ENCODE results near the gene SPATA9.

SPATA9 gene, protein sequence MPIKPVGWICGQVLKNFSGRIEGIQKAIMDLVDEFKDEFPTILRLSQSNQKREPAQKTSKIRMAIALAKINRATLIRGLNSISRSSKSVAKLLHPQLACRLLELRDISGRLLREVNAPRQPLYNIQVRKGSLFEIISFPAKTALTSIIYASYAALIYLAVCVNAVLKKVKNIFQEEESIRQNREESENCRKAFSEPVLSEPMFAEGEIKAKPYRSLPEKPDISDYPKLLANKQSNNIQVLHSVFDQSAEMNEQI

DNA sequence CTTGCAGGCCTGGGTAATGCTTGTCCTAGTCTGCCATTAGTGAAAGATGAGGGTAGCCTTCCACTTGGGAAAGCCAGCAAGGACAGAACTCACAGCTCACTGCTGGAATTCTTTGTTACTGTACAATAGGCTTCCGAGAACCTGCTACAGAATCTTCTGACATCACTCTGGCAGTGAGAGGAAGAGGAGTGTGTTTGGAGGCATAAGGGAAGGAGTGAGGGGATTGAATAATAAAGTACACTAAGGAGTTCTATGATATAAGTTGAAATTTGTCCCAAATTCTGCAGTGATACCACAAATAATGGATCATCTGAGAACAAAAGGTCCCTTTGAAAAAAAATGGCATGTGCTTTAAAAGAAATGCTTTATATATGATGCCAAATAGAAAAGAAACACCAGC lies at the start of gene SPATA9:
Gene SPATA9 (minus strand): TSS at position 101 of the 400 bp plus-strand sequence. CDS start 137 bp downstream, outside the sequence.
- peaks cover 10% of the 10 kb centered on the region for H3K36me3 ChIP-seq (ENCODE audit: control insufficient read depth, insufficient read depth, low read length, severe bottlenecking)
- no peak for DNase-seq (ENCODE audit: low read depth)
- no peak within 1 kb of the TSS for H3K9ac ChIP-seq (ENCODE audit: low read length)

DNA sequence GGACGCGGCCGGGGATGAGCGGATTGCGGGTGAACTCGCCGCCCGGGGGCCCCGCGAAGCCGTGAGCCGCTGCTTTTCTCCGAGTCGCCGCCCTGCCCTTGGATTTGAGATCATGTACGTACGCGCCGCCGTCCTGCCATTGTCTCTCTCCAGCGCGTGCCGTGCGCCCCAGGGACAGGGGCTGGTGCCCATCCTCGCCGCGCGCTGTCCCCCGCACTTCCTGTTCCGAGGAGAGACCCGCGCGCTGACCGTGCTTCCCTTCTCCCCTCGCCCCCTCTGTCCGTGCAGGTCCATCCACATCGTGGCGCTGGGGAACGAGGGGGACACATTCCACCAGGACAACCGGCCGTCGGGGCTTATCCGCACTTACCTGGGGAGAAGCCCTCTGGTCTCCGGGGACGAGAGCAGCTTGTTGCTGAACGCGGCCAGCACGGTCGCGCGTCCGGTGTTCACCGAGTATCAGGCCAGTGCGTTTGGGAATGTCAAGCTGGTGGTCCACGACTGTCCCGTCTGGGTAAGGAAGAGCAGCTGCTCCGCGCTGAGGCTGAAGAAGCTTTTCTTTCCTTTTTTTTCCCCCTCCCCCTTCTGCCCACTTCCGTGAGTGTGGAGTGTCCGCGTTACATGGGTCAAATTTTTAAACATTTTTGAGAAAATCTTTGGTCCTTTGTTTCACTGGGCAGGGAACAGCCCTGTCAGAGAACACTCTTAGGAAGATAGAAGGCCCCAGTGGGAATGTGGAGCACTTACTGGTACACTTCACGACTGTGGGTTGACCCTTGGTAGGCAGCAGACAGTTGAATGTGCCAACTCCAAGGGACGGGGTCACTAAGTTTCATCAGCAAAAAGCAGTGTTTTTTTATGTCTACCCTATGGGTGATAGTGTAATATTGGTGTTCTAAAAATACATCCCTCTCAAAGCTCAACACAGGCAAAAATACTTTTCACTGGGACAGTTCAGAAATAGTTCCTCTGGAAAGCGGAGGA lies 49.1 kb upstream of the SPATA9 start:
- Histone ChIP-seq H3K27me3 (replicated peaks; ENCODE audit: control insufficient read depth, insufficient read depth, low read length) (no peaks in the 10 kb centered on the region), H3K36me3 (ENCODE audit: control insufficient read depth, insufficient read depth, low read length, severe bottlenecking) (peaks cover 7% of the 10 kb centered on the region), H3K9me3 (ENCODE audit: control insufficient read depth, low read length) (no peaks in the 10 kb centered on the region), H3K9ac (ENCODE audit: low read length) (peak overlapping the region; percentile 99), H3K4me3 (ENCODE audit: low read length) (peak overlapping the region; percentile 99), H3K4me1 (ENCODE audit: control insufficient read depth, insufficient read depth, low read length) (peaks cover 66% of the 10 kb centered on the region)
- DNase-seq (ENCODE audit: low read depth) = peak; percentile 56

More for the DNA sequence above, at the start of gene SPATA9:
- no peak within 1 kb of the TSS for H3K4me3 ChIP-seq (ENCODE audit: low read length)
- H3K4me1 ChIP-seq (ENCODE audit: control insufficient read depth, insufficient read depth, low read length) = no peaks in the 10 kb centered on the region
- no peaks in the 10 kb centered on the region for H3K9me3 ChIP-seq (ENCODE audit: control insufficient read depth, low read length)
- H3K27me3 ChIP-seq (replicated peaks; ENCODE audit: control insufficient read depth, insufficient read depth, low read length) = no peaks in the 10 kb centered on the region

DNA sequence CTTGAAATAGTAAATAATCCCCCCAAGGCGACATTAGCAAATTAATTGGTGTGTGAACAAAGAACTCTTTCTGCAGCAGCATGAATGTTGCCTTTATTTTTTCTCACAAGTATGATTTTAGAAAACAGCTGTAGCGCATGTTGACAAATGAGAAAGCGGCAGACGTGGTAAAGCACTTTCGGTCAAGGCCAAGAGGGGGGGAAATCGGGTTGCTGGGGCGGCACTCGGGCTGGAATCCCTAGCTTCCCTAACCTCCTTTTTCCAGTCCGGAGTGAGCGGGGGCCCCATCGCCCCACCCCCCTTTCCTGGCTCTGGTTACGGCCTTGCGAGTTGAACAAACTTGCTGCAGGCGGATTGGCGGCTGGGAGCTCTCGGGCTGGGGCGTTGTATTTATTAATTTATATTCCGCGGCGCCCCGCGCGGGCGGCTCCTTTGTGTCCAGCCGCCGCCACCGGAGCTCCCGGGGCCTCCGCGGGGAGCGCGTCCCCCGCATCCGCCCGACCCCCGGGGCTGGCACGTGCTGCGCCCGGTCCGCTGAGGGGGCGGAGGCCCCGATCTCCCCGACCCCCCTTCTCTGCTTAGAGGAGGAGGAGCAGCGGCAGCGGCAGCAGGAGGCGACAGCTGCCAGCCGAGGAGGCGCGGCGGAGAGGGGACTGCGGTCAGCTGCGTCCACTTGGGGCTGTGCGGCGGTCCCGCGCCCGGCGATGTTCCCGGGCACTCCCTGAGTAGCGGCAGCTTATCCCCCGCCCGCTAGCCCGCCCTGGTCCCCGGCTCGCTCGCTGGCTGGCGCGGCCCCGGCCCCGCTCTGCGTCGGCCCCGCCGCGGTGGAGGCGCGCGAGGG lies 48.2 kb upstream of the SPATA9 start, which contains the start of gene RHOBTB3:
Gene RHOBTB3 (plus strand): TSS at position 607 of the 841 bp plus-strand sequence. CDS start 347 bp downstream, outside the sequence.
- peak; percentile 95 for DNase-seq (ENCODE audit: low read depth)
- no peaks in the 10 kb centered on the region for H3K9me3 ChIP-seq (ENCODE audit: control insufficient read depth, low read length)
- H3K4me1 ChIP-seq (ENCODE audit: control insufficient read depth, insufficient read depth, low read length) = peaks cover 67% of the 10 kb centered on the region
- peak within 1 kb of the TSS; percentile 99 for H3K9ac ChIP-seq (ENCODE audit: low read length)
- no peaks in the 10 kb centered on the region for H3K36me3 ChIP-seq (ENCODE audit: control insufficient read depth, insufficient read depth, low read length, severe bottlenecking)
- H3K27me3 ChIP-seq (replicated peaks; ENCODE audit: control insufficient read depth, insufficient read depth, low read length) = no peaks in the 10 kb centered on the region
- H3K4me3 ChIP-seq (ENCODE audit: low read length) = peak within 1 kb of the TSS; percentile 99

DNA sequence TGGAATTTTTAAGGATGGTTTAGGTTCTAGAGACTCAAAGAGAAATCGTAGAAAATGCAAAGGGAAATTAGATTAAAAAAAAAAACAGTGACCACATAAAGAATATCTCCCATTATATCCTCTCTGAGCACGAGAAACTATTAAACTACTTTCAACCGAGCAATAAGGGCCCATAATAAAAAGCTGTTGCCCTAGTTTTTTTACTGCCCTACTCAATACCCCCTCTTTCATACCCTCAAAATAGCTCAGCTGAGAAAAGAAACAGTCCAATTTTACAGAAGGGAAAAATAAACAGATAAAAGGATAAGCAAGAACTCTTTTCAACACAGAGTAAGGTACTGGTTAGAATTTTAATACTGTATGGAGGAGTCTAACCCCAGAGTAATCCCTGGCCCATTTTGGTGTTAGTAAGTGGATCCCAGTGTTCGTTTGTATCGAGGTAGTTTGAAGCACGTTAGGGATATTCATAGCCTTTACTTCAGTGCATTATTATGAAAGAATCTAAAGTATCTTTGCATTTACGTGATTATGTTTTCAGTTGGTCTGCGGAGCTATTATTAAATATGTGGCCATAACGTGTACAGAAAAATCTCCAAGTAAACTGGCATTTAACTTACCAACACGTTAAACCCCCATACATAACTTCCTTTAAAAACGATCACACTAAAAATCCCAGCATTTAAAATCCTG lies 47.4 kb upstream of the SPATA9 start:
- no peak for DNase-seq (ENCODE audit: low read depth)
- Histone ChIP-seq H3K4me3 (ENCODE audit: low read length) (peak overlapping the region; percentile 99), H3K9me3 (ENCODE audit: control insufficient read depth, low read length) (no peaks in the 10 kb centered on the region), H3K4me1 (ENCODE audit: control insufficient read depth, insufficient read depth, low read length) (peaks cover 67% of the 10 kb centered on the region), H3K36me3 (ENCODE audit: control insufficient read depth, insufficient read depth, low read length, severe bottlenecking) (no peaks in the 10 kb centered on the region), H3K9ac (ENCODE audit: low read length) (peak overlapping the region; percentile 99), H3K27me3 (replicated peaks; ENCODE audit: control insufficient read depth, insufficient read depth, low read length) (no peaks in the 10 kb centered on the region)

DNA sequence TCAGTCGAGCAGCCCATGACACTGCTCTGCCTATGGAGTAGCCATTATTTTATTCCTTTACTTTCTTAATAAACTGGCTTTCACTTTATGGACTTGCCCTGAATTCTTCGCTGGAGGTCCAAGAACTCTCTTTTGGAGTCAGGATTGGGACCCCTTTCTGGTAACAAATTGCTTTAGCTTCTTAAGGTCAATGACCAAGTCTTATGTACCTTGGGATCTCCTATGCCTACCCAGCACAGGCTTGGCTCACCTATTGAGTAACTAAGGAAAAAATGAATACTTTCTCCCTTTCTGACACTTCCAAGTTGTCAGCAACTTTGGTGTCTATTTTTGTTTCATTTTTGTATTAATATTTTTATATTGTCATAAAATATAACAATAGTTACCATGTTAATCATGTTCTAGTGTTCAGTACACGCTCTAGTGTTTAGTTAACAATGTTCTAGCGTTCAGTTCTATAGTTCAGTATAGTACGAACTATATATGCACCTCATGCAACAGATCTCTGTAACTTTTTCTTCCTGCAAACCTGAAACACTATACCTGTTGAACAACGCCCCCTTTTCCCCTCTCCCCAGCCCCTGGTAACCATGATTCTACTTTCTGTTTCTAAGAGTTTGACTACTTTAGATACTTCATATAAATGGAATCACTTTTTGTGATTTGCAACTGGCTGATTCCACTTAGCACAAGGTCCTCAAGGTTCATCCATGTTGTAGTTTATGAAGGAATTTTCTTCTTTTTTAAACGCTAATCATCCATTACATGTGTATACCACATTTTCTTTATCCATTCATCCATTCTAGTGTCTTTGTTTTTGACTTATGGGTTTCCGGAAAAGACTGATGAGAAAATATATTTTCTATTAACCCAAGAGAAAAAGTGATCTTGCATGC lies 46.6 kb upstream of the SPATA9 start:
- DNase-seq (ENCODE audit: low read depth) = no peak
- Histone ChIP-seq H3K4me1 (ENCODE audit: control insufficient read depth, insufficient read depth, low read length) (peaks cover 67% of the 10 kb centered on the region), H3K9me3 (ENCODE audit: control insufficient read depth, low read length) (no peaks in the 10 kb centered on the region), H3K4me3 (ENCODE audit: low read length) (peak overlapping the region; percentile 99), H3K27me3 (replicated peaks; ENCODE audit: control insufficient read depth, insufficient read depth, low read length) (no peaks in the 10 kb centered on the region), H3K9ac (ENCODE audit: low read length) (peak overlapping the region; percentile 99), H3K36me3 (ENCODE audit: control insufficient read depth, insufficient read depth, low read length, severe bottlenecking) (no peaks in the 10 kb centered on the region)

DNA sequence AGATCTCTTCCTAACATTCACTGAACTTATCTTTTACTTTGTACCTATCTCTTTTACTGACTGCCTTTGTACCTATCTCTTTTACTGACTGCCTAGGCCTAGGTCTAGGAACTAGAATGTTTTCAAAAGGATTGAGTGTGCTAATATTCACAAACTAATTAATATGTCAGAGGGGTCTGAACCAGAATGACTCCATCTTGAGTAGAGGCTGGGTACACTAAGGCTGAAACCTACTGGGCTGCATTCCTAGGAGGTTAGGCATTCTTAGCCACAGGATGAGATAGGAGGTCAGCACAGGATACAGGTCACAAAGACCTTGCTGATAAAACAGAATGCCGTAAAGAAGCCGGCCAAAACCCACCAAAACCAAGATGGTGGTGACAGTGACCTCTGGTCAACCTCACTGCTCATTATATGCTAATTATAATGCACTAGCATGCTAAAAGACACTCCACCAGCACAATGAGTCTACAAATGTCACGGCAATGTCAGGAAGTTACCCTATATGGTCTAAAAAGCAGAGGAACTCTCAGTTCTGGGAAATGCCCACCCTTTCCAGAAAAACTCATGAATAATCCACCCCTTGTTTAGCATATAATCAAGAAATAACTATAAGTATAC lies 45.8 kb upstream of the SPATA9 start:
- Histone ChIP-seq H3K9ac (ENCODE audit: low read length) (no peak overlapping the region), H3K4me1 (ENCODE audit: control insufficient read depth, insufficient read depth, low read length) (peaks cover 70% of the 10 kb centered on the region), H3K4me3 (ENCODE audit: low read length) (no peak overlapping the region), H3K27me3 (replicated peaks; ENCODE audit: control insufficient read depth, insufficient read depth, low read length) (no peaks in the 10 kb centered on the region), H3K36me3 (ENCODE audit: control insufficient read depth, insufficient read depth, low read length, severe bottlenecking) (no peaks in the 10 kb centered on the region), H3K9me3 (ENCODE audit: control insufficient read depth, low read length) (no peaks in the 10 kb centered on the region)
- no peak for DNase-seq (ENCODE audit: low read depth)

DNA sequence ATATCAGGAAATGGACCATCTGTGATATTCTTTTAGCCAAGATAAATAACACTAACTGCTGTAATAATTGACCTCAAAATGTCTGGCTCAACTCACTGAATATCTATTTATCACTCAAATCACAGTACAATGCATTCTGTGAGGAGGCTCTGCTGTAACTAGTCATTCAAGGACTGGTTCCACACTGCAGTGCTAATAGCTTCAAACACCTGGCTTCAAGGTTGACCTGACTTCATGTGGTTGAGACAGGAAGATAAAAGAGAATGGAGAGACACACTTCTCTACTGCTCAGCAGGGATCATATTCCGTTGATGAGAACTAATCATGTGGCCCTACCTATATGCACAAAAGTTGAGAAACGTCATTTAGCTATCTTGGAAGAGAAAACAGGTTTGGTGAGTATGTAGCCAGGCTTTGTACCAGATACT lies 45.0 kb upstream of the SPATA9 start:
- no peaks in the 10 kb centered on the region for H3K9me3 ChIP-seq (ENCODE audit: control insufficient read depth, low read length)
- no peaks in the 10 kb centered on the region for H3K27me3 ChIP-seq (replicated peaks; ENCODE audit: control insufficient read depth, insufficient read depth, low read length)
- no peak overlapping the region for H3K9ac ChIP-seq (ENCODE audit: low read length)
- peaks cover 76% of the 10 kb centered on the region for H3K4me1 ChIP-seq (ENCODE audit: control insufficient read depth, insufficient read depth, low read length)
- no peak overlapping the region for H3K4me3 ChIP-seq (ENCODE audit: low read length)
- no peaks in the 10 kb centered on the region for H3K36me3 ChIP-seq (ENCODE audit: control insufficient read depth, insufficient read depth, low read length, severe bottlenecking)
- DNase-seq (ENCODE audit: low read depth) = no peak

DNA sequence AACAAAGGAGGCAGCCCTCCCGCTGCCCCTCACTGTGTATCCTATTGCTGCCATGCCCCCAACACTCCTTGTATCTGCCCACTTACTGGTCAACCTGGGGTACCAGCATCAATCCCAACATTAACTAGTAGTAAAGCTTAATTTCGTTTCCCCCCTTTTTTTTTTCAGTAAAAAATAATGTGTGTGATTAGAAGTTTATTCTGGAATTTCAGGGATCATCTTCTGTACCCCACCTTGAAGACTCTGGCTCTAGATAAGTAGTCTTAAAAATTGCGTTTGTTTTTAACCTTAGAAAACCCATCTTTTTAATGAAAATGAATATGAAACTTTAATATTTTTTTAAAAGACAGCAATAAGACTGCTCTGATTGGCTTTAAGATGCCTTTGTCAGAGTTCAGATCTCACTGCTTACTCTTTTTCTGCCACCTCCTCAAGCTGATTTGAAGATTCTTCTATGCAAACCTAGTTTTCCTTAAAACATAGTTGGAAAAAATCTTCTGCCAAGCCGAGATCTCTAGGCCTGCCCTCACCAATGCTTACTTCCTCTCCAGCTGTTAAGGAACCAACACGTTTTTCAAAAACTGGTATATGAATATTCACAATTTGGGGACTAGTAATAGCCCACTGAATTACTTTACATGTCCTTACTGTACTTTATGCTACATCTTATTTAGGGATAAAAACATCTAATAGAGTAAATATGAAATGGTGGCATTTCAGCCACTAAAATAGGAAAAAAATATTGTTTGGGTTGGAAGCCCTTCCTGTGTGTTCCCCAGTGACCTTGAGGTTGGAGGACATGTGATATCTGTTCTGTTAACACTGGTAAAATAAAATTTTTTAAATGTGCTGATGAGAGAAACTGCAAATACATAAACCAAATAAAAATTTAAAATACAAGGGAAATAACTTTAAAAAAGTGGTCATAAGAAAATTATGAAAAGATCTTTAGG lies 44.3 kb upstream of the SPATA9 start:
- Histone ChIP-seq H3K27me3 (replicated peaks; ENCODE audit: control insufficient read depth, insufficient read depth, low read length) (no peaks in the 10 kb centered on the region), H3K36me3 (ENCODE audit: control insufficient read depth, insufficient read depth, low read length, severe bottlenecking) (no peaks in the 10 kb centered on the region), H3K9ac (ENCODE audit: low read length) (peak overlapping the region; percentile 73), H3K4me1 (ENCODE audit: control insufficient read depth, insufficient read depth, low read length) (peaks cover 77% of the 10 kb centered on the region), H3K9me3 (ENCODE audit: control insufficient read depth, low read length) (no peaks in the 10 kb centered on the region), H3K4me3 (ENCODE audit: low read length) (peak overlapping the region; percentile 61)
- DNase-seq (ENCODE audit: low read depth) = no peak
